Activated CD4-positive, alpha-beta T cell treated with anti-CD3 and anti-CD28 coated beads for 1 hour (primary cell): Measurements from ENCODE around the gene SAMM50.
A peak's percentile ranks its signal among the peaks of the same experiment; 100 is the strongest.

Experiments
- DNase-seq: peaks from one replicate; pipeline ENCODE4 v3.0.0-alpha.2; 2020

The SAMM50 gene

GRCh38 chr22:43955040-43955882, at the start of gene SAMM50:
SAMM50 (plus strand) TSS chr22:43955442; CDS start chr22:43955578, 136 bp downstream.
- peak; percentile 83 for DNase-seq

- no peak for DNase-seq
Measured at GRCh38 chr22:43905681-43906080, 49.6 kb upstream of the SAMM50 start.

- DNase-seq = no peak
Measured at GRCh38 chr22:43909708-43910107, 45.5 kb upstream of the SAMM50 start.

GRCh38 chr22:43910178-43910695, 45.0 kb upstream of the SAMM50 start:
- DNase-seq = no peak

GRCh38 chr22:43911351-43911750, 43.9 kb upstream of the SAMM50 start:
- DNase-seq = no peak

- no peak for DNase-seq
Measured at GRCh38 chr22:43917521-43917920, 37.7 kb upstream of the SAMM50 start.

GRCh38 chr22:43919106-43919973, 35.9 kb upstream of the SAMM50 start:
- no peak for DNase-seq

GRCh38 chr22:43921370-43921769, 33.9 kb upstream of the SAMM50 start:
- no peak for DNase-seq

GRCh38 chr22:43922123-43922522, 33.1 kb upstream of the SAMM50 start:
- DNase-seq = no peak

- no peak for DNase-seq
Measured at GRCh38 chr22:43923191-43923590, 32.1 kb upstream of the SAMM50 start.

- peak; percentile 59 for DNase-seq
Measured at GRCh38 chr22:43923631-43924464, 31.4 kb upstream of the SAMM50 start, which contains the start of gene PNPLA3. PNPLA3 (plus strand) TSS chr22:43923805; CDS start chr22:43923912, 107 bp downstream.

GRCh38 chr22:43924877-43925276, 30.4 kb upstream of the SAMM50 start:
- DNase-seq = no peak

GRCh38 chr22:43925433-43926348, 29.6 kb upstream of the SAMM50 start:
- DNase-seq = no peak

- DNase-seq = no peak
Measured at GRCh38 chr22:43926349-43926710, 28.9 kb upstream of the SAMM50 start.

GRCh38 chr22:43928468-43928867, 26.8 kb upstream of the SAMM50 start:
- DNase-seq = no peak

GRCh38 chr22:43928908-43929307, 26.3 kb upstream of the SAMM50 start:
- DNase-seq = no peak

- no peak for DNase-seq
Measured at GRCh38 chr22:43931771-43932170, 23.5 kb upstream of the SAMM50 start.

GRCh38 chr22:43941449-43941848, 13.8 kb upstream of the SAMM50 start:
- no peak for DNase-seq

- DNase-seq = no peak
Measured at GRCh38 chr22:43944670-43945430, 10.4 kb upstream of the SAMM50 start.

- DNase-seq = peak; percentile 49
Measured at GRCh38 chr22:43945632-43946383, 9.4 kb upstream of the SAMM50 start.
